H9 (cell line): ENCODE results near the gene ST8SIA6. TPM values are rescaled to one million over a fixed set of nuclear protein-coding genes. Genes with fewer than 3 reads are reported as not detected.

Source experiments
- DNase-seq: peaks from one replicate; pipeline ENCODE4 v3.0.0-alpha.2; 2017
- H2AFZ ChIP-seq: one replicate; pipeline ENCODE4 v1.6.1; 2013; ENCODE audit warnings: mild to moderate bottlenecking, low read length, control low read depth, moderate library complexity
- H2AK5ac ChIP-seq: 2 replicates; pipeline ENCODE4 v1.6.1; 2013; ENCODE audit warnings: low read length, control low read depth, mixed read lengths; ENCODE audit not compliant: insufficient read length
- H2BK120ac ChIP-seq: one replicate; pipeline ENCODE4 v1.6.1; 2013; ENCODE audit warnings: low read depth, mild to moderate bottlenecking, low read length, control low read depth, inconsistent platforms; ENCODE audit not compliant: poor library complexity, severe bottlenecking
- H2BK12ac ChIP-seq: 2 replicates; pipeline ENCODE4 v1.6.1; 2013; ENCODE audit warnings: low read length, control low read depth, mixed read lengths, low read depth; ENCODE audit not compliant: insufficient read length
- H2BK15ac ChIP-seq: 2 replicates; pipeline ENCODE4 v1.6.1; 2013; ENCODE audit warnings: low read depth, low read length, control low read depth
- H2BK20ac ChIP-seq: one replicate; pipeline ENCODE4 v1.6.1; 2013; ENCODE audit warnings: low read depth, mild to moderate bottlenecking, low read length, control low read depth, inconsistent platforms; ENCODE audit not compliant: poor library complexity, severe bottlenecking
- H2BK5ac ChIP-seq: 2 replicates; pipeline ENCODE4 v1.6.1; 2013; ENCODE audit warnings: low read length, control low read depth, mixed read lengths; ENCODE audit not compliant: insufficient read length
- H3K14ac ChIP-seq: 2 replicates; pipeline ENCODE4 v1.6.1; 2013; ENCODE audit warnings: low read length, control low read depth; ENCODE audit not compliant: insufficient read depth
- H3K18ac ChIP-seq: 2 replicates; pipeline ENCODE4 v1.6.1; 2013; ENCODE audit warnings: low read depth, mild to moderate bottlenecking, mixed read lengths, low read length, control low read depth; ENCODE audit not compliant: insufficient read length
- H3K23ac ChIP-seq: 2 replicates; pipeline ENCODE4 v1.6.1; 2013; ENCODE audit warnings: low read length, control low read depth, mixed read lengths, low read depth; ENCODE audit not compliant: insufficient read length
- H3K23me2 ChIP-seq: 2 replicates; pipeline ENCODE4 v1.6.1; 2013; ENCODE audit warnings: low read depth, mild to moderate bottlenecking, mixed read lengths, low read length, control low read depth; ENCODE audit not compliant: insufficient read length, poor library complexity, severe bottlenecking
- H3K27ac ChIP-seq: 2 replicates; pipeline ENCODE4 v1.5.1; 2013; ENCODE audit warnings: low read length, control low read depth, mixed read lengths, low read depth; ENCODE audit not compliant: insufficient read length
- H3K27me3 ChIP-seq: 2 replicates; pipeline ENCODE4 v1.6.1; 2013; ENCODE audit warnings: low read length, control low read depth, inconsistent platforms; ENCODE audit not compliant: insufficient read depth
- H3K4ac ChIP-seq: 2 replicates; pipeline ENCODE4 v1.6.1; 2013; ENCODE audit warnings: low read depth, mild to moderate bottlenecking, control low read depth, inconsistent platforms, low read length, moderate library complexity
- H3K4me1 ChIP-seq: 2 replicates; pipeline ENCODE4 v1.6.1; 2013; ENCODE audit warnings: low read length, control low read depth, inconsistent platforms; ENCODE audit not compliant: insufficient read depth
- H3K4me2 ChIP-seq: 2 replicates; pipeline ENCODE4 v1.6.1; 2013; ENCODE audit warnings: low read length, control low read depth, mixed read lengths; ENCODE audit not compliant: insufficient read length, insufficient read depth
- H3K56ac ChIP-seq: 2 replicates; pipeline ENCODE4 v1.6.1; 2013; ENCODE audit warnings: low read depth, mild to moderate bottlenecking, mixed read lengths, low read length, control low read depth; ENCODE audit not compliant: insufficient read length
- H3K79me1 ChIP-seq: 2 replicates; pipeline ENCODE4 v1.6.1; 2013; ENCODE audit warnings: low read depth, mild to moderate bottlenecking, moderate library complexity, low read length, control low read depth, inconsistent platforms; ENCODE audit not compliant: insufficient read depth, poor library complexity, severe bottlenecking
- H3K79me2 ChIP-seq: 2 replicates; pipeline ENCODE4 v1.6.1; 2013; ENCODE audit warnings: low read length, control low read depth, inconsistent platforms; ENCODE audit not compliant: insufficient read depth
- H3K9ac ChIP-seq: 2 replicates; pipeline ENCODE4 v1.6.1; 2013; ENCODE audit warnings: low read length, control low read depth, mixed read lengths; ENCODE audit not compliant: insufficient read length; ENCODE audit errors: extremely low read depth
- H3K9me3 ChIP-seq: one replicate; pipeline ENCODE4 v1.6.1; 2013; ENCODE audit warnings: low read depth, low read length, inconsistent platforms; ENCODE audit not compliant: control insufficient read depth
- H3T11ph ChIP-seq: one replicate; pipeline ENCODE4 v1.6.1; 2013; ENCODE audit warnings: mild to moderate bottlenecking, low read length, control low read depth, inconsistent platforms
- H4K20me1 ChIP-seq: one replicate; pipeline ENCODE4 v1.6.1; 2013; ENCODE audit not compliant: control insufficient read depth, insufficient read length, insufficient read depth
- H4K5ac ChIP-seq: 2 replicates; pipeline ENCODE4 v1.6.1; 2013; ENCODE audit warnings: low read depth, mild to moderate bottlenecking, mixed read lengths, low read length, control low read depth; ENCODE audit not compliant: insufficient read length
- H4K8ac ChIP-seq: replicated peaks from 2 replicates; pipeline ENCODE4 v1.6.1; 2013; ENCODE audit warnings: low read length, control low read depth, mixed read lengths, low read depth; ENCODE audit not compliant: insufficient read length
- H4K91ac ChIP-seq: 2 replicates; pipeline ENCODE4 v1.6.1; 2013; ENCODE audit warnings: low read depth, mild to moderate bottlenecking, moderate library complexity, mixed read lengths, low read length, control low read depth; ENCODE audit not compliant: insufficient read length
- H3K27ac Mint-ChIP-seq, 3 experiments: 2 replicates in 2 of 3; 3 replicates in 1 of 3; pipeline ENCODE4 v1.8.0; 2020 to 2021; ENCODE audit warnings: mixed read lengths in 3 of 3, mild to moderate bottlenecking in 1 of 3, moderate library complexity in 1 of 3
- H3K27me3 Mint-ChIP-seq: 2 replicates; pipeline ENCODE4 v1.8.0; 2021; ENCODE audit warnings: low read depth, mild to moderate bottlenecking, moderate library complexity, mixed read lengths
- H3K36me3 Mint-ChIP-seq, 3 experiments: 2 replicates in 2 of 3; 3 replicates in 1 of 3; pipeline ENCODE4 v1.8.0; 2020 to 2021; ENCODE audit warnings: low read depth in 3 of 3, mixed read lengths in 3 of 3; ENCODE audit not compliant: insufficient read depth in 1 of 3
- H3K4me1 Mint-ChIP-seq, 2 experiments: 2 replicates each; pipeline ENCODE4 v1.8.0; 2020; ENCODE audit warnings: mixed read lengths in 2 of 2
- H3K4me3 Mint-ChIP-seq, 2 experiments: 2 replicates in 1 of 2; 3 replicates in 1 of 2; pipeline ENCODE4 v1.8.0; 2020 to 2021; ENCODE audit warnings: mild to moderate bottlenecking in 2 of 2, mixed read lengths in 2 of 2, moderate library complexity in 1 of 2
- H3K9me3 Mint-ChIP-seq, 2 experiments: 2 replicates in 1 of 2; 3 replicates in 1 of 2; pipeline ENCODE4 v1.8.0; 2020; ENCODE audit warnings: mild to moderate bottlenecking in 2 of 2, mixed read lengths in 2 of 2, moderate library complexity in 1 of 2
- CTCF ChIP-seq: fragments of 200-600 bp; sonication (generic); conservative IDR thresholded peaks from 3 replicates; pipeline ENCODE4 v1.8.0; 2021; ENCODE audit warnings: antibody characterized with exemption, mild to moderate bottlenecking
- WGBS: extraction: QIAGEN DNeasy Blood & Tissue Kit; methylation state at CpG from one replicate; pipeline ENCODE4 v1.1.7; 2013; ENCODE audit warnings: missing lambda C conversion rate, low lambda C conversion rate, mixed read lengths; ENCODE audit not compliant: insufficient read length; ENCODE audit errors: extremely low coverage; 5-methylcytosine and 5-hydroxymethylcytosine counted together
- total RNA-seq: library from RNA; stranded (reverse); gene quantifications from 2 replicates; pipeline ENCODE4 v1.2.1, GENCODE V29; 2021

Gene ST8SIA6
- total RNA-seq, 1 experiment from 2014 or later: 0.37 TPM

GRCh38 chr10:17445400-17445998 is 8.9 kb downstream of the ST8SIA6 start:
- Histone ChIP-seq H3T11ph (no peak overlapping the region), H3K79me1 (no peaks in the 10 kb centered on the region), H3K4me2 (no peak overlapping the region), H4K20me1 (no peaks in the 10 kb centered on the region), H3K9me3 (no peaks in the 10 kb centered on the region), H2BK5ac (no peak overlapping the region), H2BK15ac (no peak overlapping the region), H3K27me3 (no peaks in the 10 kb centered on the region), H2AFZ (no peak overlapping the region), H2BK12ac (no peak overlapping the region), H4K91ac (no peak overlapping the region), H3K27ac (no peak overlapping the region), H2AK5ac (no peak overlapping the region), H2BK20ac (no peak overlapping the region), H4K8ac (no peak overlapping the region), H3K18ac (no peak overlapping the region), H4K5ac (no peak overlapping the region), H3K79me2 (no peaks in the 10 kb centered on the region), H3K4me1 (no peaks in the 10 kb centered on the region), H3K56ac (no peak overlapping the region), H3K23ac (no peak overlapping the region), H3K4ac (no peak overlapping the region), H3K23me2 (no peaks in the 10 kb centered on the region), H2BK120ac (no peak overlapping the region), H3K9ac (no peak overlapping the region), H3K14ac (no peak overlapping the region)
- H3K27ac Mint-ChIP-seq: no peak overlapping the region; a peak in 1 of 7 replicates
- H3K4me3 Mint-ChIP-seq: no peak overlapping the region
- no peak for TF ChIP-seq CTCF
- H3K9me3 Mint-ChIP-seq: peaks cover 14 to 17% of the 10 kb centered on the region in 2 experiments
- DNase-seq: no peak
- H3K36me3 Mint-ChIP-seq: peaks cover 16 to 24% (median 17%) of the 10 kb centered on the region in 3 experiments
- H3K4me1 Mint-ChIP-seq: peaks cover 10 to 14% of the 10 kb centered on the region in 2 experiments
- WGBS: no CpG with 5 or more reads among the region's 5 CpGs
- H3K27me3 Mint-ChIP-seq: no peaks in the 10 kb centered on the region; the same call in 1 of the 2 replicates
